Choroid plexus epithelial cell (primary cell): Measurements from ENCODE around the gene TEAD1.

Source experiments
- DNase-seq: peaks from one replicate; pipeline ENCODE4 v3.0.0-alpha.2; 2010; ENCODE audit warnings: low read depth
- H3K4me3 ChIP-seq: 2 replicates; pipeline ENCODE4 v1.5.1; 2011; ENCODE audit warnings: low read depth, mild to moderate bottlenecking, control low read depth, low read length, moderate library complexity
- CTCF ChIP-seq: conservative IDR thresholded peaks from 2 replicates; pipeline ENCODE4 v1.5.1; 2011; ENCODE audit warnings: low read depth, mild to moderate bottlenecking, control low read depth, inconsistent platforms, low read length, moderate library complexity

TEAD1 gene

GRCh38 chr11:12771875-12772274 lies 97.7 kb downstream of the TEAD1 start:
- TF ChIP-seq CTCF, result no peak
- no peak overlapping the region for H3K4me3 ChIP-seq
- peak; percentile 41 for DNase-seq

- no peak overlapping the region for H3K4me3 ChIP-seq
- no peak for DNase-seq
- no peak for TF ChIP-seq CTCF
Observed at GRCh38 chr11:12772324-12772723, 98.1 kb downstream of the TEAD1 start.

- peak; percentile 44 for DNase-seq
- TF ChIP-seq CTCF, result no peak
- no peak overlapping the region for H3K4me3 ChIP-seq
Observed at GRCh38 chr11:12773591-12773990, 99.4 kb downstream of the TEAD1 start.

GRCh38 chr11:12775955-12776354 lies 101.7 kb downstream of the TEAD1 start:
- no peak for DNase-seq
- no peak overlapping the region for H3K4me3 ChIP-seq
- no peak for TF ChIP-seq CTCF

- no peak overlapping the region for H3K4me3 ChIP-seq
- TF ChIP-seq CTCF, result no peak
- peak; percentile 90 for DNase-seq
Observed at GRCh38 chr11:12777208-12777874, 103.1 kb downstream of the TEAD1 start.

GRCh38 chr11:12778240-12778905 lies 104.2 kb downstream of the TEAD1 start:
- no peak overlapping the region for H3K4me3 ChIP-seq
- no peak for TF ChIP-seq CTCF
- no peak for DNase-seq

- no peak for DNase-seq
- H3K4me3 ChIP-seq, result no peak overlapping the region
- no peak for TF ChIP-seq CTCF
Observed at GRCh38 chr11:12783765-12784164, 109.5 kb downstream of the TEAD1 start.
